HEK293 (cell line): ENCODE results near the gene OR2A14.

Experiments used
- CTCF ChIA-PET: fragments of 350-600 bp; formaldehyde crosslinking; extraction: SDS; loops from one replicate; lab custom pipeline; 2021; ENCODE audit warnings: antibody characterized with exemption; lab: Yijun Ruan, JAX
- POLR2A ChIA-PET: fragments of 300-600 bp; formaldehyde crosslinking; extraction: SDS; loops from one replicate; lab custom pipeline; 2020; ENCODE audit warnings: antibody characterized with exemption, inconsistent platforms; lab: Yijun Ruan, JAX
- H3K27ac ChIP-seq: fragments of 200-500 bp; sonication (Bioruptor generic); 2 replicates; pipeline ENCODE4 v1.5.1; 2014; ENCODE audit warnings: low read depth, low read length, control low read depth, inconsistent platforms; ENCODE audit errors: extremely low read depth
- H3K36me3 ChIP-seq, 2 experiments: fragments of 200-500 bp in 1 of 2; sonication (Bioruptor generic) in 1 of 2; 1 replicate in 1 of 2; 2 replicates in 1 of 2; pipeline ENCODE4 v1.5.1; 2014 to 2017; ENCODE audit warnings: inconsistent platforms in 2 of 2, low read length in 2 of 2; ENCODE audit not compliant: control insufficient read depth in 2 of 2, insufficient read depth in 1 of 2
- H3K4me1 ChIP-seq: fragments of 200-500 bp; sonication (Bioruptor generic); 2 replicates; pipeline ENCODE4 v1.5.1; 2014; ENCODE audit warnings: mild to moderate bottlenecking, low read length, inconsistent platforms; ENCODE audit not compliant: control insufficient read depth, insufficient read depth
- H3K4me3 ChIP-seq: 2 replicates; pipeline ENCODE4 v1.5.1; 2011; ENCODE audit warnings: low read depth, mild to moderate bottlenecking, control low read depth, low read length, moderate library complexity
- H3K9me3 ChIP-seq: fragments of 200-500 bp; sonication (Bioruptor generic); 2 replicates; pipeline ENCODE4 v1.5.1; 2014; ENCODE audit warnings: low read depth, low read length, inconsistent platforms; ENCODE audit not compliant: control insufficient read depth, insufficient read depth
- GLIS2 ChIP-seq: fragments of 450-650 bp; formaldehyde crosslinking; IDR thresholded peaks from 2 replicates; pipeline ENCODE4 v1.5.1; 2016; ENCODE audit warnings: missing biosample characterization, missing genetic modification characterization
- RBAK ChIP-seq: fragments of 450-650 bp; formaldehyde crosslinking; IDR thresholded peaks from 2 replicates; pipeline ENCODE4 v1.5.1; 2016; ENCODE audit warnings: missing biosample characterization, missing genetic modification characterization
- WT1 ChIP-seq: fragments of 450-650 bp; formaldehyde crosslinking; IDR thresholded peaks from 2 replicates; pipeline ENCODE4 v1.5.1; 2016; ENCODE audit warnings: missing biosample characterization, missing genetic modification characterization
- ZBTB21 ChIP-seq: fragments of 450-650 bp; formaldehyde crosslinking; IDR thresholded peaks from 2 replicates; pipeline ENCODE4 v1.5.1; 2017; ENCODE audit warnings: missing biosample characterization, missing genetic modification characterization
- ZBTB8A ChIP-seq: fragments of 450-650 bp; formaldehyde crosslinking; IDR thresholded peaks from 2 replicates; pipeline ENCODE4 v1.5.1; 2016; ENCODE audit warnings: missing biosample characterization, missing genetic modification characterization
- ZIC2 ChIP-seq: fragments of 450-650 bp; formaldehyde crosslinking; IDR thresholded peaks from 2 replicates; pipeline ENCODE4 v1.5.1; 2016; ENCODE audit warnings: missing biosample characterization, missing genetic modification characterization
- ZNF114 ChIP-seq: fragments of 450-650 bp; formaldehyde crosslinking; IDR thresholded peaks from 2 replicates; pipeline ENCODE4 v1.5.0; 2017; ENCODE audit warnings: missing biosample characterization, missing genetic modification characterization
- ZNF133 ChIP-seq: fragments of 450-650 bp; formaldehyde crosslinking; IDR thresholded peaks from 2 replicates; pipeline ENCODE4 v1.5.1; 2016; ENCODE audit warnings: missing biosample characterization, missing genetic modification characterization
- ZNF274 ChIP-seq, 2 experiments: fragments of 200-500 bp in 1 of 2; fragments of 450-650 bp in 1 of 2; sonication (Bioruptor generic) in 1 of 2; formaldehyde crosslinking in 1 of 2; IDR thresholded peaks; 2 replicates each; pipeline versions ENCODE4 v1.5.1 to v1.6.1; 2014 to 2016; ENCODE audit warnings: borderline replicate concordance in 1 of 2, inconsistent platforms in 1 of 2, low read length in 1 of 2, missing biosample characterization in 1 of 2, missing genetic modification characterization in 1 of 2
- ZNF391 ChIP-seq: fragments of 450-650 bp; formaldehyde crosslinking; IDR thresholded peaks from 2 replicates; pipeline ENCODE4 v1.5.1; 2016; ENCODE audit warnings: low read depth, missing biosample characterization, missing genetic modification characterization, borderline replicate concordance
- ZNF416 ChIP-seq: fragments of 450-650 bp; formaldehyde crosslinking; IDR thresholded peaks from 2 replicates; pipeline ENCODE4 v1.5.1; 2016; ENCODE audit warnings: missing biosample characterization, missing genetic modification characterization
- ZNF514 ChIP-seq: fragments of 450-650 bp; formaldehyde crosslinking; IDR thresholded peaks from 2 replicates; pipeline ENCODE4 v1.5.1; 2016; ENCODE audit warnings: missing biosample characterization, missing genetic modification characterization
- ZNF521 ChIP-seq: fragments of 450-650 bp; formaldehyde crosslinking; IDR thresholded peaks from 2 replicates; pipeline ENCODE4 v1.5.1; 2017; ENCODE audit warnings: missing biosample characterization, mild to moderate bottlenecking, missing genetic modification characterization
- ZNF548 ChIP-seq: fragments of 450-650 bp; formaldehyde crosslinking; IDR thresholded peaks from 2 replicates; pipeline ENCODE4 v1.5.1; 2016; ENCODE audit warnings: missing biosample characterization, missing genetic modification characterization
- ZNF561 ChIP-seq: fragments of 450-650 bp; IDR thresholded peaks from 2 replicates; pipeline ENCODE4 v1.5.1; 2018; ENCODE audit warnings: missing biosample characterization, missing genetic modification characterization, borderline replicate concordance
- ZNF600 ChIP-seq: fragments of 450-650 bp; formaldehyde crosslinking; IDR thresholded peaks from 2 replicates; pipeline ENCODE4 v1.5.1; 2016; ENCODE audit warnings: missing biosample characterization, missing genetic modification characterization
- ZNF621 ChIP-seq: fragments of 450-650 bp; formaldehyde crosslinking; IDR thresholded peaks from 2 replicates; pipeline ENCODE4 v1.5.1; 2017; ENCODE audit warnings: missing biosample characterization, missing genetic modification characterization
- ZNF660 ChIP-seq: fragments of 450-650 bp; IDR thresholded peaks from 2 replicates; pipeline ENCODE4 v1.5.1; 2018; ENCODE audit warnings: missing biosample characterization, mild to moderate bottlenecking, missing genetic modification characterization
- ZNF768 ChIP-seq: fragments of 450-650 bp; formaldehyde crosslinking; IDR thresholded peaks from 2 replicates; pipeline ENCODE4 v1.5.1; 2018; ENCODE audit warnings: missing biosample characterization, mild to moderate bottlenecking, missing genetic modification characterization
- ZSCAN16 ChIP-seq: fragments of 450-650 bp; formaldehyde crosslinking; IDR thresholded peaks from 2 replicates; pipeline ENCODE4 v1.5.1; 2016; ENCODE audit warnings: missing biosample characterization, missing genetic modification characterization
- TF ChIP-seq, protein P1 (sequence below): fragments of 450-650 bp; formaldehyde crosslinking; IDR thresholded peaks from 2 replicates; pipeline ENCODE4 v1.5.1; 2016; ENCODE audit warnings: missing biosample characterization, missing genetic modification characterization, borderline replicate concordance
- TF ChIP-seq, protein P2 (sequence below): fragments of 450-650 bp; formaldehyde crosslinking; IDR thresholded peaks from 2 replicates; pipeline ENCODE4 v1.5.1; 2016; ENCODE audit warnings: missing biosample characterization, missing genetic modification characterization

Gene OR2A14

DNA sequence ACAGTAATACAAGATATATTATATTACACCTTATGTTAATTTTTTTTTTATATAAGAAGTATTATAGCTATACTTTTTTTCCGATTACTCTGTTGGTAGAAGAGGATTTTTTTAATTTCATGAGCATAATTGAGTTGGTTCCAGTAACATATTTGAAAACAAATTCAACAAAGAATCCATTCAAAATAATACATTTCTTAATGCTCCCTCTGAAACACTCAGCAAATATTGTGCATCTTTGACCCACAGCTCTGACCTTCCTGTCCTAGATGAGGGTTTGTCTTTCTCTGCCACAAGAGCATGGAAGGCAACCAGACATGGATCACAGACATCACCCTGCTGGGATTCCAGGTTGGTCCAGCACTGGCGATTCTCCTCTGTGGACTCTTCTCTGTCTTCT, 13.7 kb upstream of the OR2A14 start, which contains the start of gene OR2A2:
OR2A2 (plus strand) TSS at position 301 of the 400 bp plus-strand sequence; CDS start at position 301, 0 bp downstream.
- CTCF ChIA-PET, result interaction anchor here (0.6 to 1.1 kb wide), 2 partner anchors 19 to 22 kb away, joined by 3 to 4 read pairs; no protein-coding TSS in a partner anchor
- H3K36me3 ChIP-seq, result no peaks in the 10 kb centered on the region
- no peak within 1 kb of the TSS for H3K4me3 ChIP-seq
- POLR2A ChIA-PET, result no interaction called here
- no peaks in the 10 kb centered on the region for H3K9me3 ChIP-seq
- no peak within 1 kb of the TSS for H3K27ac ChIP-seq
- TF ChIP-seq, protein P1, sequence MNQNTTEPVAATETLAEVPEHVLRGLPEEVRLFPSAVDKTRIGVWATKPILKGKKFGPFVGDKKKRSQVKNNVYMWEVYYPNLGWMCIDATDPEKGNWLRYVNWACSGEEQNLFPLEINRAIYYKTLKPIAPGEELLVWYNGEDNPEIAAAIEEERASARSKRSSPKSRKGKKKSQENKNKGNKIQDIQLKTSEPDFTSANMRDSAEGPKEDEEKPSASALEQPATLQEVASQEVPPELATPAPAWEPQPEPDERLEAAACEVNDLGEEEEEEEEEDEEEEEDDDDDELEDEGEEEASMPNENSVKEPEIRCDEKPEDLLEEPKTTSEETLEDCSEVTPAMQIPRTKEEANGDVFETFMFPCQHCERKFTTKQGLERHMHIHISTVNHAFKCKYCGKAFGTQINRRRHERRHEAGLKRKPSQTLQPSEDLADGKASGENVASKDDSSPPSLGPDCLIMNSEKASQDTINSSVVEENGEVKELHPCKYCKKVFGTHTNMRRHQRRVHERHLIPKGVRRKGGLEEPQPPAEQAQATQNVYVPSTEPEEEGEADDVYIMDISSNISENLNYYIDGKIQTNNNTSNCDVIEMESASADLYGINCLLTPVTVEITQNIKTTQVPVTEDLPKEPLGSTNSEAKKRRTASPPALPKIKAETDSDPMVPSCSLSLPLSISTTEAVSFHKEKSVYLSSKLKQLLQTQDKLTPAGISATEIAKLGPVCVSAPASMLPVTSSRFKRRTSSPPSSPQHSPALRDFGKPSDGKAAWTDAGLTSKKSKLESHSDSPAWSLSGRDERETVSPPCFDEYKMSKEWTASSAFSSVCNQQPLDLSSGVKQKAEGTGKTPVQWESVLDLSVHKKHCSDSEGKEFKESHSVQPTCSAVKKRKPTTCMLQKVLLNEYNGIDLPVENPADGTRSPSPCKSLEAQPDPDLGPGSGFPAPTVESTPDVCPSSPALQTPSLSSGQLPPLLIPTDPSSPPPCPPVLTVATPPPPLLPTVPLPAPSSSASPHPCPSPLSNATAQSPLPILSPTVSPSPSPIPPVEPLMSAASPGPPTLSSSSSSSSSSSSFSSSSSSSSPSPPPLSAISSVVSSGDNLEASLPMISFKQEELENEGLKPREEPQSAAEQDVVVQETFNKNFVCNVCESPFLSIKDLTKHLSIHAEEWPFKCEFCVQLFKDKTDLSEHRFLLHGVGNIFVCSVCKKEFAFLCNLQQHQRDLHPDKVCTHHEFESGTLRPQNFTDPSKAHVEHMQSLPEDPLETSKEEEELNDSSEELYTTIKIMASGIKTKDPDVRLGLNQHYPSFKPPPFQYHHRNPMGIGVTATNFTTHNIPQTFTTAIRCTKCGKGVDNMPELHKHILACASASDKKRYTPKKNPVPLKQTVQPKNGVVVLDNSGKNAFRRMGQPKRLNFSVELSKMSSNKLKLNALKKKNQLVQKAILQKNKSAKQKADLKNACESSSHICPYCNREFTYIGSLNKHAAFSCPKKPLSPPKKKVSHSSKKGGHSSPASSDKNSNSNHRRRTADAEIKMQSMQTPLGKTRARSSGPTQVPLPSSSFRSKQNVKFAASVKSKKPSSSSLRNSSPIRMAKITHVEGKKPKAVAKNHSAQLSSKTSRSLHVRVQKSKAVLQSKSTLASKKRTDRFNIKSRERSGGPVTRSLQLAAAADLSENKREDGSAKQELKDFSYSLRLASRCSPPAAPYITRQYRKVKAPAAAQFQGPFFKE, result no peak
- TF ChIP-seq RBAK (tag by site-specific recombination) (no peak), ZNF514 (tag by site-specific recombination) (no peak), ZSCAN16 (tag by site-specific recombination) (no peak), ZNF548 (no peak), ZNF391 (tag by site-specific recombination) (no peak), ZIC2 (tag by site-specific recombination) (no peak), ZNF621 (no peak), ZNF133 (tag by site-specific recombination) (no peak), ZNF600 (tag by site-specific recombination) (no peak), WT1 (tag by site-specific recombination) (no peak), ZNF521 (tag by site-specific recombination) (no peak), GLIS2 (tag by site-specific recombination) (no peak), ZNF660 (tag by site-specific recombination) (no peak), ZNF561 (tag by site-specific recombination) (no peak), ZBTB8A (no peak), ZNF768 (tag by site-specific recombination) (no peak), ZNF274 (IDR thresholded peaks at IDR 0.05; ENCODE audit: low read length) (no peak), ZNF274 (tag by site-specific recombination; IDR thresholded peaks at IDR 0.05; ENCODE audit: borderline replicate concordance) (no peak)
- TF ChIP-seq, protein P2, sequence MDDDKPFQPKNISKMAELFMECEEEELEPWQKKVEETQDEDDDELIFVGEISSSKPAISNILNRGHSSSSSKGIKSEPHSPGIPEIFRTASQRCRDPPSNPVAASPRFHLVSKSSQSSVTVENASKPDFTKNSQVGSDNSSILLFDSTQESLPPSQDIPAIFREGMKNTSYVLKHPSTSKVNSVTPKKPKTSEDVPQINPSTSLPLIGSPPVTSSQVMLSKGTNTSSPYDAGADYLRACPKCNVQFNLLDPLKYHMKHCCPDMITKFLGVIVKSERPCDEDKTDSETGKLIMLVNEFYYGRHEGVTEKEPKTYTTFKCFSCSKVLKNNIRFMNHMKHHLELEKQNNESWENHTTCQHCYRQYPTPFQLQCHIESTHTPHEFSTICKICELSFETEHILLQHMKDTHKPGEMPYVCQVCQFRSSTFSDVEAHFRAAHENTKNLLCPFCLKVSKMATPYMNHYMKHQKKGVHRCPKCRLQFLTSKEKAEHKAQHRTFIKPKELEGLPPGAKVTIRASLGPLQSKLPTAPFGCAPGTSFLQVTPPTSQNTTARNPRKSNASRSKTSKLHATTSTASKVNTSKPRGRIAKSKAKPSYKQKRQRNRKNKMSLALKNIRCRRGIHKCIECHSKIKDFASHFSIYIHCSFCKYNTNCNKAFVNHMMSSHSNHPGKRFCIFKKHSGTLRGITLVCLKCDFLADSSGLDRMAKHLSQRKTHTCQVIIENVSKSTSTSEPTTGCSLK (tag by site-specific recombination), result no peak
- H3K4me1 ChIP-seq, result no peaks in the 10 kb centered on the region

DNA sequence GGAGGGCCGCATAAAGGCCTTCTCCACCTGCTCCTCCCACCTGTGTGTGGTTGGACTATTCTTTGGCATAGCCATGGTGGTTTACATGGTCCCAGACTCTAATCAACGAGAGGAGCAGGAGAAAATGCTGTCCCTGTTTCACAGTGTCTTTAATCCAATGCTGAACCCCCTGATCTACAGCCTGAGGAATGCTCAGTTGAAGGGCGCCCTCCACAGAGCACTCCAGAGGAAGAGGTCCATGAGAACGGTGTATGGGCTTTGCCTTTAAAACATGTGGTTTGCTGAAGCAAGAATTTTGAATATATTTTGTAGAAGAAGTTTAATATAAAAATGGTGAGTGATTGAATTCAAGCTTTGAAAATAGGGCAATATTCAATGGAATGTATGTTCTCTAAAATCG, 12.7 kb upstream of the OR2A14 start:
- no peaks in the 10 kb centered on the region for H3K9me3 ChIP-seq
- H3K4me3 ChIP-seq, result no peak overlapping the region
- no peak overlapping the region for H3K27ac ChIP-seq
- POLR2A ChIA-PET, result no interaction called here
- CTCF ChIA-PET, result interaction anchor here (1.6 to 1.8 kb wide), 2 partner anchors 18 to 46 kb away, joined by 3 to 6 read pairs; no protein-coding TSS in a partner anchor
- H3K36me3 ChIP-seq, result no peaks in the 10 kb centered on the region
- no peaks in the 10 kb centered on the region for H3K4me1 ChIP-seq
- TF ChIP-seq, protein P1, result no peak
- TF ChIP-seq ZNF114 (tag by site-specific recombination) (no peak), ZNF416 (no peak), ZIC2 (tag by site-specific recombination) (no peak), ZBTB21 (no peak)
